ENCODE measurements around the gene SORL1. TPM values are rescaled to one million over a fixed set of nuclear protein-coding genes. Genes with fewer than 3 reads are reported as not detected.

Gene SORL1
- total RNA-seq, 2 experiments from 2014 or later = 228 to 411 TPM

DNA sequence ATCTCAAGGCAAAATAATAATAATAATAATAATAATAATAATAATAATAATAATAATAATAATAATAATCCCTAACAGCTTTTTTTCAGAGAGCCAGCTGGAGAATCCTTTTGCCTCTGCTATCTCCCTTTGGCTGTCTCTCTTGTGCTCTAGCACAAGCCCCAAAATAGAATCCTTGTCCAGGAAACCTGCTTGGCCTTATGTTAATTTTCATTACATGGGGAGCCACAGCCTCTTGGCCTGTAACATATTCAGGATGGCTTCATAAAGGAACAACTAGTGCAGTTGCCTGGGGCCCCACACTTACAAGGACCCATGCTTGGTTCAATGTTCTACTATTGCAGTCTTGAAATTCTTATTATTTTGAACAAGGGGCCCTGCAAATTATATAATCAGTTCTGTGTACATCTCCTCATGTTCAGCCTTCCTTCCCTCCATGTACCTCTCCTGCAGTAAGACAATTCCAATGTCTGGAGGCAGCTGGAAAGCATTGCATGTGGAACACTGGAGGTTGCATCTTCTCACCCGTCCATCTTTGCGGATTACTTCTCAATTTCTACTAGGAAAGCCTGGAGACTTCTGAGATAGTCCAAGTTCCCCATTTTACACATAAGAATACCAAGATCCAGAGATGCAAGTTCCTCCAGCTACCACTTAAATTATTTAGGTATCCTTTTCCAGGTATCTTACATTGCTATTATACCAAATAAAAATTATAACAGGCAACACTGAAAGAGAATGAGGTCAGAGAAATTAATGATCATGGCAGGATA, 37.8 kb upstream of the SORL1 start:
- Histone ChIP-seq H3K27ac (ENCODE audit: low read depth, low read length, poor library complexity, severe bottlenecking) (no peak overlapping the region), H3K9me2 (ENCODE audit: insufficient read depth, low read length) (no peaks in the 10 kb centered on the region), H4K20me1 (ENCODE audit: insufficient read depth, low read length) (no peaks in the 10 kb centered on the region), H3K9me3 (ENCODE audit: low read length) (no peaks in the 10 kb centered on the region), H3K79me2 (ENCODE audit: insufficient read depth, low read depth, low read length) (no peaks in the 10 kb centered on the region), H3K4me1 (ENCODE audit: insufficient read depth, low read length, poor library complexity, severe bottlenecking) (peaks cover 63% of the 10 kb centered on the region), H3K4me3 (ENCODE audit: low read depth, low read length, poor library complexity, severe bottlenecking) (no peak overlapping the region), H3K4me2 (ENCODE audit: low read length) (no peak overlapping the region), H2AFZ (ENCODE audit: low read length) (no peak overlapping the region; the same call in 1 of the 2 replicates), H3K36me3 (ENCODE audit: insufficient read depth, low read length) (no peaks in the 10 kb centered on the region)
- no TSS peak for BruUV-seq (replicated peaks)
- ChIA-PET POLR2A (interaction anchor here (0.6 to 8.1 kb wide), 11 partner anchors 7 to 46 kb away, joined by 3 to 104 read pairs (median 3); no protein-coding TSS in a partner anchor), CTCF (ENCODE audit: unreplicated experiment) (no interaction called here)
- DNase-seq (ENCODE audit: low spot score) = no peak
- intact Hi-C loops (cut with micrococcal nuclease; ENCODE audit: unreplicated experiment) = no loop called here
- TF ChIP-seq CTCF (conservative IDR thresholded peaks at IDR 0.05; ENCODE audit: low read length) (no peak), EZH2phosphoT487 (IDR thresholded peaks at IDR 0.05; ENCODE audit: borderline replicate concordance, low read depth, low read length) (no peak)

DNA sequence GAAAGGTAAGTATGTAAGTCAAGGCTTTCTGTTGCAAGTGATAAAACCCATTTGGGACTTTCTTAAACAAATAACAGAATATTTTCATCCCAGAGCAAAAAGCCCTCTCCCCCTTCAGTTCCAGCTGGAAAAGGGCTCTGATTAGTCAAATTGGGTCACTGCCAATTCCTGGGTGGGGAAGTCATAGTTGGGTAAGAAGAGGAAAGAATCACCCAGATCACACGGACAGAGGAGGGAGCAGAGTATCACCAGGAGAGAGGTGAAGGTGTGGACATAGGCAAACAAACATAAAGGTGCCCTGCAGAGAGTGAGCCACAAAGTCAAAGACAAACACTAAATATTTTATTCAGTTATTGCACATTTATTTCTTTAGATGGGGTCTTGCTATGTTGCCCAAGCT, 36.3 kb upstream of the SORL1 start:
- TF ChIP-seq EZH2phosphoT487 (IDR thresholded peaks at IDR 0.05; ENCODE audit: borderline replicate concordance, low read depth, low read length) (no peak), CTCF (conservative IDR thresholded peaks at IDR 0.05; ENCODE audit: low read length) (no peak)
- Histone ChIP-seq H3K4me1 (ENCODE audit: insufficient read depth, low read length, poor library complexity, severe bottlenecking) (peaks cover 66% of the 10 kb centered on the region), H4K20me1 (ENCODE audit: insufficient read depth, low read length) (no peaks in the 10 kb centered on the region), H3K9me3 (ENCODE audit: low read length) (no peaks in the 10 kb centered on the region), H2AFZ (ENCODE audit: low read length) (no peak overlapping the region; the same call in 1 of the 2 replicates), H3K27ac (ENCODE audit: low read depth, low read length, poor library complexity, severe bottlenecking) (no peak overlapping the region), H3K4me3 (ENCODE audit: low read depth, low read length, poor library complexity, severe bottlenecking) (no peak overlapping the region), H3K36me3 (ENCODE audit: insufficient read depth, low read length) (no peaks in the 10 kb centered on the region; the same call in 1 of the 2 replicates), H3K9me2 (ENCODE audit: insufficient read depth, low read length) (no peaks in the 10 kb centered on the region), H3K4me2 (ENCODE audit: low read length) (no peak overlapping the region), H3K79me2 (ENCODE audit: insufficient read depth, low read depth, low read length) (no peaks in the 10 kb centered on the region)
- no TSS peak for BruUV-seq (replicated peaks)
- no peak for DNase-seq (ENCODE audit: low spot score)
- ChIA-PET POLR2A (interaction anchor here (0.7 to 8.1 kb wide), 4 partner anchors 8 to 44 kb away, joined by 3 to 104 read pairs (median 8); no protein-coding TSS in a partner anchor), CTCF (ENCODE audit: unreplicated experiment) (no interaction called here)
- intact Hi-C loops (cut with micrococcal nuclease; ENCODE audit: unreplicated experiment) = loop anchor here (5.0 kb wide), 1 partner anchor 49 kb away; no protein-coding TSS in a partner anchor

All from OCI-LY7 (cell line).